HG03175 (cell line): Measurements from ENCODE around the gene GLE1.
"Not testable (repeated sequence)": the region's sequence is repeated elsewhere in the genome, so short reads cannot be mapped to it uniquely, and the experiment has no call there.

Experiments used
- ATAC-seq: cut with Tn5 transposase; IDR thresholded peaks from one replicate; pipeline ENCODE4 v1.9.1; 2021; ENCODE audit warnings: mild to moderate bottlenecking, moderate library complexity; ENCODE audit not compliant: unreplicated experiment

Gene GLE1

DNA sequence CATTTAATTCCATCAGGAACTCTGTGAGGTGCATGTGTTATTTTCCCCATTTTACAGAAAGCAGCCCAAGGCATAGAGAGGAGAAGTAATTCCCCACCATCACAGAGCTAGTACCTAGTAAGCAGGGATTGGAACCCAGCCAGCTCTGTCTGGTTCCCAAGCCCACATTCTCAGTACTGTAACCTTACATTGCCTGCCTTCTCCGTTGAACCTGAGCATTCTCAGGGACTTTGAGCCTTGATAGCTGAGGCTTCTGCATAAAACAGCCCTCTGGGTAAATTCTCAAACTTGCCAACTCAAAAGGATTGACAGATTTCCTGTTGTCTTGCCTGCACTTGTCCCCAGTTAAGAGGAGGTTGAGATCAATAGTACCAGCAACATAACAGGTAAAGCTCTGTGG, 9.2 kb upstream of the GLE1 start:
- no peak for ATAC-seq

DNA sequence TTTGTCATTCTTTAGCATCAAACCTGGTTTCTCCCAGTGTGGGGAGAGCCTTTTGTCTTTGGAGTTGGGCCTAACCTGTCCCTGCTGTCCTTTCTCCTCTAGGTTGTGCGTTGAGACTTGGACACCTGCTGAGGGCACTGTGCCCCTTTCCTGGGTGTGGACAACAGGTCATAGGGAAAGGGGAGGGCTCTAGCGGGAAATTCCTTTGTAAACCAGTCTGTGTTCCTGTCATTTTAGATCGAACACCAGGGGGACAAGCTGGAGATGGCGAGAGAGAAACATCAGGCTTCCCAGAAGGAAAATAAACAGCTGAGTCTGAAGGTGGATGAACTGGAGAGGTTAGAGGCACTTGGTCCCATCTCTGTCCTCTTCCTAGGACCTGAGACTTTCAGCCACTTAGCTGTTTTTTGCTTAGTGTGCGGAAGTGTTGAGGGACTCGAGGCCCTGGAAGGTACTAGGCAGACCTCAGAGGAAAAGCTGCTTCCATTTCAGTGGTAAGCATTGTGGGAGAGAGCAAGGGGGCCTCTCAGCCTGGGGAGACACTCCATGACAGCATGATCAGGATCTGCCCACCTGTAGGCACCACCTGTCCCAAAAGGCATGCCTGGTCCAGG, 8.6 kb upstream of the GLE1 start:
- no peak for ATAC-seq

DNA sequence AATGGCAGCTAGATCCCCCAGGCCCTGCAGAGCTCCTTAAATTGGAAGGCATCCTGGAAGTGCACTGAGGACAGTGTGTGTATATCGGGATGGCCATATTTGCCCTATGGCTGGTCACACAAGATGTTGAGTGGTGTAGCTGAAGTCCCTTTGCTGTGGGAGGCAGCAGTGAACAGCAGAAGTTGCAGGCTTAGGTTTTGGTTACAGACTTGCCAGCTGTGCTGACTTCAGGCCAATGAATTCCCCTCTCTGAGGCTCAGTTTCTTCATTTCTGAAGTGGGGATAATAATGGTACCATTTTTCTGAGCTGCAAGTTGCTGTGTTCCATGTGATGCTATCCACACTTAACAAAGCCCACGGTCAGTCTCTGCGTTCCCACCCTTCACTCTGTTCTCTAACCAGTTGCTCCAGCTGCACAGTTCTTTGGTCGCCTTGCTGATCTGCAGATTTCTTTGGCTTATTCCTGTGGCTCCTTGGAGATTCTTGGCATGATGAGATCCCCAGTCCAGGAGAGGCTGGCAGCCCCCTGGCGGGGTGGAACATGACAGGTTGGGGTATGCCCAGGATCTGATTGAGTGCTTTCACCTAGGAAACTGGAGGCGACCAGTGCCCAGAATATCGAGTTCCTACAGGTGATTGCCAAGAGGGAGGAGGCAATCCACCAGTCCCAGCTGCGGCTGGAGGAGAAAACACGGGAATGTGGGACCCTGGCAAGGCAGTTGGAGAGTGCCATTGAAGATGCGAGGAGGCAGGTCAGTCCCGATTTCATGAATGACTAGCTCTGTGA, 6.5 kb upstream of the GLE1 start:
- ATAC-seq: no peak

DNA sequence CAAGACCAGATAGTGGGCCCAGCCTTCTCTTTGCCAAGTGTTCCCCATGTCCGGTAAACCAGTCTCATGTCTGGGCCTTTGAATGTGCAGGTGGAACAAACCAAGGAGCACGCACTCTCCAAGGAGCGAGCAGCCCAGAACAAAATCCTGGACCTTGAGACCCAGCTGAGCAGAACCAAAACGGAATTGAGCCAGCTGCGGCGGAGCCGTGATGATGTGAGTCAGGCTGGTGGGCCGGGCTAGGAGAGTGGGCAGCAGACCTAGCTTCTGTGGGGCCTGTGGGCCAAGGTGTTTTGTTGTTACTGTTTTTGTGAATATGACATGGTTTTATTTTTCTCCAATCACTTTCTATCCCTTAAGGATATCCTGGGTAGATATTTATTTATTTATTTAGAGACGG, 5.6 kb upstream of the GLE1 start:
- ATAC-seq: no peak

DNA sequence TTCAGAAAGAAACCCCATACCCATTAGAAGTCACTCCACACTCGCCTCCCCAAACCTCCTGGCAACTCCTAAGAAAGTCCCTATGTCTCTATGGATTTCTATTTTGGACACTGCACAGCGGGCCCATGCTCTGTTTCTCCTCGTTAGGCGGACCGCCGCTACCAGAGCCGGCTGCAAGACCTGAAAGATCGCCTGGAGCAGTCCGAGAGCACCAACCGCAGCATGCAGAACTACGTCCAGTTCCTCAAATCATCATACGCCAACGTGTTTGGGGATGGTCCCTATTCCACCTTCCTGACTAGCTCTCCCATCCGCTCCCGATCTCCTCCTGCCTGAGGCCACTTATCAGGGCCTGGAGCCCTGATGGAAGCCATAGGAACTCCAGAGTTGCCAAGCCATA, 4.6 kb upstream of the GLE1 start:
- ATAC-seq: no peak

DNA sequence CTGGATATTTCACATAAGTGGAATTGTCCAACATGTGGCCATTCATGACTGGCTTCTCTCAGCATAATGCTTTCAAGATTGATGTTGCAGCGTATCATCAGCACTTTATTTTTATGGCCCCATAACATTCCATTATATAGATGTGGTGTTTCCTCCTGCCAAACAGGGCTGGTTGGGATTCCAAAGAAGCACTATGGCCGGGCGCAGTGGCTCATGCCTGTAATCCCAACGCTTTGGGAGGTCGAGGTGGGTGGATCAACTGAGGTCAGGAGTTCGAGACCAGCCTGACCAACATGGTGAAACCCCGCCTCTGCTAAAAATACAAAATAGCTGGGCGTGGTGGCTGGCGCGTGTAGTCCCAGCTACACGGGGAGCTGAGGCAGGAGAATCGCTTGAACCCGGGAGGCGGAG, 1.1 kb upstream of the GLE1 start:
- ATAC-seq: not testable (repeated sequence)

DNA sequence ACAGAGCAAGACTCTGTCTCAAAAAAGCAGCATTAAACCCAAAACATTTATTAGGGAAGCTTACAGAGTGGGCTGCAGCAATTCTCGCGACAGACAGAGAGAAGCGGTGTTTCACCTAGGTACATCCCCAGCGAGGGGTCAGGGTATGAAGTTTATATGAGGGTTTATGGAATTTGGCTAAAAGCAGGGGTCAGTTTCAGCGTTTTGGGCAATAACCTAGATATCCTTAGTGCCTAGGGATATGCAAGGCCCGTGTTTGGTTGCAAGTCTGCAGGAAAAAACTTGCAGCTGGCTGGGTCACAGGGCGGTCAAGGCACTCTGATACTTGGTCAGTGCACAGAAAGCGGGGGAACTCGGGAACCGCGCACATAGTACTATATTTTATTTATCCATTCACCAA, 649 bp upstream of the GLE1 start:
- no peak for ATAC-seq

DNA sequence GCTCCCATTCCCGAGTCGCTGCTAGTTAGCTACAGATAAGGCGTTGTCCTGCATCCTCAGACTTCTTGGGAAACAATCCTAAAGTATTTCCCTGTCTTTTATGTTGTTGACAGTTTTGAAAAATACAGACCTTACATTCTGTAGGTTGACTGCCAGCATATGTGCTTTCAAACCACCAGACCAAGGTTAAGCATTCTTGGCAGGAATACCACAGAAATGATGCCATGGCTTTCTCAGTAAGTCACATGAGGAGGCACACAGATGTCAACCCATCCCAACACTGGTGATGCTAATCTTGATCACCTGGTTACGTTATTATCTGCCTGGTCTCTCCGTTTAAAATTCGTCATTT, 871 bp downstream of the GLE1 start:
- ATAC-seq: no peak

DNA sequence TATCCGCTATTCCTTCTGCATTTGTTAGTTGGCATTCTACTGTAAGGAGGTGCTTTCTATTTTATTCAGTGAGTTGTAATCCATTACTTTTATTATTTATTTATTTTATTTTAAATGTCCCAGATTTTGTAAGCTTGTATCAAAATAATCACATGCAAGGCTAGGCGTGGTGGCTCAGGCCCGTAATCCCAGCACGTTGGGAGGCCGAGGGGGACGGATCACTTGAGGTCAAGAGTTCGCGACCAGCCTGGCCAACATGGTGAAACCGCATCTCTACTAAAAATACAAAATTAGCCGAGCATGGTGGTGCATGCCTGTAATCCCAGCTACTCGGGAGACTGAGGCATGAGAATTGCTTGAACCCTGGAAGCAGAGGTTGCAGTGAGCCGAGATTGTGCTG, 1.4 kb downstream of the GLE1 start:
- not testable (repeated sequence) for ATAC-seq

DNA sequence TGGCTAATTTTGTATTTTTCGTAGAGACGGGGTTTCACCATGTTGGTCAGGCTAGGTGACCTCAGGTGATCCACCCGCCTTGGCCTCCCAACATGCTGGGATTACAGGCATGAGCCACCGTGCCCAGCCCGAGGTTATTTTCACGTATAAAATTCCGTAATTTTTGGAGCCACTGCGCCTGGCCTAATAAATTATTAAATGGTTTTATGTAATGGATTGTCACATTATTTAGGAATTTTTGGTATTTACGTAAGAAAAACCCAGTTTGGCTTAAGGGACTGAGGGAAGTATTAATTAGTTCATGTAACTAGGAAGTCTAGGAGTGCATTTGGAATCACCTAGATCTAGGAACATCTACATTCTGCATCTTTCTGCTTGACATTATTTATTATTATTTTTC, 8.3 kb downstream of the GLE1 start:
- no peak for ATAC-seq

DNA sequence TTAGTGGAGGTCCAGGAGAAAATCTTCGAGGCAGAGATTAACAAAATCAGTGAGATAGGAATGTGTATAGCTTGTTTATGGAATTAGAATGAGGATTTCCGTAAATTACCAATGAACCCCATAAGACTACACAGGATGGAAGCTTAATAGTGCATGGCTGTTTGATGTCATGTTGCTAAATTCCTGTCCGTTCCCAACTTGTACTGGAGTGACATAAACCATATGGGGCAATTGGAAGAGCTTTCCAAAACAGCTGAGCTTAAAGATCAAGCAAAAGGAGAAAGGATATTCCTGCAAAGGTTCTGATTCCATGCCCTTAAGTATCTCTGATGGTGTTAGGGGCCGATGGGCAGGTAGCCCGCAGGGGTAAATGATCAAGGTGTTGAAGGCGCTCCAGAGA, 17.4 kb downstream of the GLE1 start:
- ATAC-seq: no peak

DNA sequence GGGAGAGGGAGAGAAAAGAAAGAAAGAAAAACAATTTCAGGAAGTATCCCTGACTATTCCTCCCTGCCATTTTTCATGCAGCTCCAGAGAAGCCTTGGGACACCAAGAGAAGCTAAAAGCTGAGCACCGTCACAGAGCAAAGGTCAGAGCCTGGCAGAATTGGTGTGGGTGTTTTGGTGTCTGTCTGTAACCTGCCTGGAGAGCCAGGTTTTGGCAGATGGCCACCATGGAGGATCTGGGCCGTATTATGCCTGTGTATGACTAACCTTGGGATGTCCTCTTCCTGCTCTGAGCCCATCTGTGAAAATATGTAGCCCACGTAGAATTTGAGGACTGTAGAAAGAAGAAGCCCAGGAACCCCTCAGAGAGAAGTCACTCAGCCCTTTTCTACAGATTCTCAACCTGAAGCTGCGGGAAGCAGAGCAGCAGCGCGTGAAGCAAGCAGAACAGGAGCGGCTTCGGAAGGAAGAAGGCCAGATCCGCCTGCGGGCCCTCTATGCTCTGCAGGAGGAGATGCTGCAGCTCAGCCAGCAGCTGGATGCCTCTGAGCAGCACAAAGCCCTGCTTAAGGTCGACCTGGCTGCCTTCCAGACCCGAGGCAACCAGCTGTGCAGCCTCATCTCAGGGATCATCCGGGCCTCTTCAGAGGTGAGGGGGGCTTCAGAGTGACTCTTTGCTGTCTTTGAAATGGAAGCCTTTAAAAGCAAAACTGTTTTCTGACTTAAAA, 18.8 kb downstream of the GLE1 start:
- ATAC-seq: no peak

DNA sequence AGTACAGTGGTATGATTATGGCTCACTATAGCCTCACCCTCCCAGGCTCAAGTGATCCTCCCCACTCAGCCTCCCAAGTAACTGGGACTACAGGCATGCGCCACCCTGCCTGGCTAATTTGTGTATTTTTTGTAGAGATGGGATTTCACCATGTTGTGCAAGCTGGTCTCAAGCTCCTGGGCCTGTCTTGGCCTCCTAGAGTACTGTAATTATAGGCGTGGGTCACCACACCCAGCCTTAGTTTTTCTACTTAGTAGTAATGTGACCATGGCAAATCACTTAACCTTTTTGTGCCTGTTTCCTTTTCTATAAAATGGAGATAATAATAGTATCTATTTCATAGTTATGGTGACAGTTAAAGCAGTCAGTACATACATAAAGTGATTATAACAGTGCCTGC, 22.2 kb downstream of the GLE1 start:
- no peak for ATAC-seq

DNA sequence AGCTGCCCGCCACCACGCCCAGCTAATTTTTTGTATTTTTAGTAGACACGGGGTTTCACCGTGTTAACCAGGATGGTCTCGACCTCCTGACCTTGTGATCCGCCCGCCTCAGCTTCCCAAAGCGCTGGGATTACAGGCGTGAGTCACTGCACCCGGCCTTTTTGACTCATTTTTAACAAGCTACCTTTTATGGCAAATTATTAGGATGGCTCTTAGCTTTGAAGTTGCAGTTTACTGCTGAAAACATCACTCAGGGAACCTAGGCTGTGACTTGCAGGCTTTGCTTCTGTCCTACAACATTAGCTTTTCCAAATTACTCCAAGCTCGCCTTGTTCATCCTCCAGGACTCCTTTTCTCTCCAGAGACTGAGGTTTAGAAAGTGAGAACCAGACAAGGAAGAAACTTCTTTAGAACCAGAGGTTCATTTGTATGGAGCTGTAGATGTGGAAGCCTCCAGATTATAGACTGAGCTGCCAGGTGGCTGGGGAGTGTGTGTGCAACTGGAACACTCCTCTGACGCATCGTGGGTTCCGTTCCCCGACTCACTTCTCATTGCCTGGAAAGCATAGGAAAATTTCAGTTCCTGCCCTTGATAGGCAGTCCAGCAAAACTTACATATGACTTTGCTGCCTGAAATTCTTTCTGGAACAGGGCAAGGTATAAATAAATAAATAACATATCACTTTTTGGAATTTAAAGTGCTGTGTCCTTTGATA, 24.1 kb downstream of the GLE1 start:
- no peak for ATAC-seq

DNA sequence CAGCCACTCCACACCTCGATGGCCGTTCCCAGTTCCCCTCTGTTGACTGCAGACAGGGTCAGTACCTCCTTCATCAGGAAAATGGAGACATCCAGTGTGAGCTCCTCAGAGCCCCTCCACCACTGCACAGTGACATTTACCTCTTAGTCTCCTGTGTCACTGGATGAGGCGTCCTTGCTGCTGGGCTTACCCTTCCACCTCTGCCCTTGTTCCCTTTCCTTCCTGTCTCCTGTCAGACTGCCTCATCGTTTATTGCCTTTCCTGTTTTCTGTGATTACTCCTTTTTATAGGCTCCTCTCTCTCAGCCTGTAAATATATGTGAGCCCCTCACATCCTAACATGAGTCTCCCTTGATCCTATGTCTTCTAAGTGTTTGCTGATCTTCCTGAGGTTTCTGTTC, 24.7 kb downstream of the GLE1 start:
- ATAC-seq: no peak

DNA sequence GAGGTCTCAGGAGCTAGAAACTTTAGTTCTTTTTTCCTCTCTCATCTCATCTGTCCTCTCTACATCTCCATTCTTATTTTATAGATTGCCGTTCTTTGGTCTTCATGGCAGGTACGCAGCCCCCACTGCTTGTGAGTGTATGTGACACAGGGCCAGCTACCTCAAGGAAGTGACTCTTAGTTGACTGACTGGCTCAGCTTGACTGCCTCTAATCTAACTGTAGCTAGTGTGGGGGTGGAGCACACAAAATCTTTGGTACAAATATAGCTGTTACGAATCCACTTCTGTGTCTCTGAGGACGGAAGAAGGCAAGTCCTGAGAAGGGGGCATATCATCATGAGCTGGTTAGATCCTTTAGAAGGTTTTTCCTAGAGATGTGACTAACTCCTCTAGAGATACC, 28.1 kb downstream of the GLE1 start:
- ATAC-seq: no peak

DNA sequence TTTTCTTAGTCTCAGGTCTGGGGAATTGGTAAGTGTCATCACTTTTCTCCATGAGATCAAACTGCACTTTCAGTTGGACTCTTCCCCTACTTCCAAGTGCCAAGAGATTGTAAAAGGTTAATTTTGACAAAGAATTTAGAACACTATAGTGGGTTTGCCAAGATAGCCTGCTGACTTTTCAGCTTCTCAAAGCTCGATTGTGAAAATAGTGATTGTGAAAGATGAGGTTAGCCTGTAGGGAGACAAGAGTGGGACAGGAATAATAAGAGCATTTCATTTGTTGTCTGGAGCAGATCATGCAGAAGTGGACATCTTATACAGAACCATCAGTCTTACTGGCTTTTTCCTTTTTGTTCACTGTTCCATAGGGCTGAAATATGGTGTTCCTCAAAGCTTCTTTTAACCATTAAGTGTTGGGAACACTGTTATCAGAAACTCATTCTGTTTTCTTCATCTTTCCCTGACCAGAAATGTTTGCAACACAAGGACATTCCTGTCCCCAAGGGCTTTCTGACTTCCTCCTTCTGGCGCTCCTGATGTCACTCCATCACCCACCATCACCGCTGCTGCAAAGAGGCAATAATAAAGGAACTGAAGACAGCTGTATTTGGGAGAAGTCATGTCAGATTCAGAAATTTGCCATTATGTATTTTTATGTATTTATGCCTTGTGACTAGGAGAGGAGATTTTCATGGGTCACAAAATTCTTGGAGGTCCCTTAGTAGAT, 36.3 kb downstream of the GLE1 start:
- no peak for ATAC-seq

DNA sequence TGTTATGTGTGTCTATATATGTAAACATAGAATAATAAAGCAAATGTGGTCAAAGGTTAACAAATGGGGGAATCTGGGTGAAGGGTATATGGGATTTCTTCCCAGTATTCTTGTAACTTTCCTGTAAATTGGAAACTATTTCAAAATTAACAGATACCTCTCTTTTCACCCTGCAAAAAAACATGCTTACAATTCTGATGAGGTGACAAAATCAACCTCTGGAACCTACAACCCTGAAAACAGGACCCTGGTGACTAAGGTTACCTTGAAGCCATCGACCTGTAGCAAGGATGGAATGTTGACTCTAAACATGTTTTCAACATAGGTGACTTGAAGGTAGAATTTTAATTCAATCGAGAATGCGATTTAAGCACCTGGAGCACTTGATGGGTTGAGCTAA, 42.0 kb downstream of the GLE1 start:
- ATAC-seq: no peak

DNA sequence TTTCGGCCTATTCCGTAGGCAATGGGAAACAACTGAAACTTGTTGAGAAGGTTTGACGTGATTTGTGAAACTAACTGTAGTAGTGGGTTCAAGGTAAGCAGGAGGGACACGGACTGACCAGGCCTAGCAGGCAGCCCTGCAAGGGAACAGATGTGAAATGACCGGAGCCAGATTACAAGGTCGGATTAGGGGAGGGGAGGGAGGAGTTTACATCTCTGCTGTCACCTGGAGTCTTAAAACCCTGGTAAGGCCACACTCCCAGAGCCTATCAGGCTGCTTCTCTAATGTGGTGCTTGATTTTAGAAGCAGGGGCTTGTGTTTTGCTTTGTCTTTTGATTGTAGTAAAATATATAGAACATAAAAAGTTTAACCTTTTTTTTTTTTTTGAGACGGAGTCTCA, 44.4 kb downstream of the GLE1 start:
- no peak for ATAC-seq

DNA sequence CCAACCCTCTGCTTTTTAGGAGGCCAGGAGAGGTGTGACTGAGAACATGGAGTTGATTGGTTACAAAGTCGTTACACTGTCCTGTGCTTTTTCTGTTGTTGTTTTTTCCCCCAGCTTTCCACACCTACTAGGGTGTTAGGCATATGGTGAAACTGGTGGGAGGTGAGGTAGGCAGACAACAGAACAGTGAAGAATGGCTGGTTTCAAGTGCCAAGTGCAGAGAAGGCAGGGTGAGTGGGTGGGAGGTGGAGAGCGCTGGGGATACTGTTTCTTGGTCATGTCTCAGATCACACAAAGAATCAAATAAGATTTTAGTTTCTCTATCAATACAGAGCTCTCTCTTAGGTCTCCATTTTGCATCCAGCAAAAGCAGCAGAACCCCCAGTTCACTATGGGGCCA, 45.7 kb downstream of the GLE1 start:
- no peak for ATAC-seq
